Measurements from ENCODE around the gene CLCN6. TPM values are rescaled to one million over a fixed set of nuclear protein-coding genes. Genes with fewer than 3 reads are reported as not detected.

Gene CLCN6
- polyA plus RNA-seq, 1 donor (not counting 4 experiments of a cell fraction or from before 2014, with no cell fraction given), result 7.4 TPM

GRCh38 chr1:11826946-11827345 is 21.0 kb downstream of the CLCN6 start:
- dilution Hi-C loops (cut with MboI; ENCODE audit: extremely low pct_ligation_motif_present, low sequenced_read_pairs), result no loop called here
- H3K9me3 ChIP-seq (ENCODE audit: control insufficient read depth, low read depth, low read length), result no peaks in the 10 kb centered on the region
- H3K79me2 ChIP-seq (ENCODE audit: control insufficient read depth, insufficient read depth, low read length), result no peaks in the 10 kb centered on the region
- TF ChIP-seq CTCF (optimal IDR thresholded peaks at IDR 0.05 in 1 of 3, IDR thresholded peaks at IDR 0.05 in 1 of 3, conservative IDR thresholded peaks at IDR 0.05 in 1 of 3; ENCODE audit: extremely low read depth in 1 of 3, insufficient read depth in 2 of 3, low read length in 3 of 3) (no peak), EZH2 (IDR thresholded peaks at IDR 0.05; ENCODE audit: low read length) (no peak)
- H3K27me3 ChIP-seq (ENCODE audit: control insufficient read depth, extremely low read depth, insufficient read depth, low read length), result no peaks in the 10 kb centered on the region
- H4K20me1 ChIP-seq (ENCODE audit: control insufficient read depth, extremely low read depth, insufficient read depth, low read length), result no peaks in the 10 kb centered on the region
- no peak overlapping the region for H2AFZ ChIP-seq (ENCODE audit: control insufficient read depth, low read length)
- no peak for FAIRE-seq
- H3K4me1 ChIP-seq (ENCODE audit: control insufficient read depth, extremely low read depth, insufficient read depth, low read length), result no peaks in the 10 kb centered on the region
- no peak overlapping the region for H3K27ac ChIP-seq (ENCODE audit: control insufficient read depth, insufficient read depth, low read length)
- H3K4me2 ChIP-seq (ENCODE audit: control insufficient read depth, extremely low read depth, insufficient read depth, low read depth, low read length), result no peak overlapping the region
- H3K9ac ChIP-seq (ENCODE audit: control insufficient read depth, extremely low read depth, insufficient read depth, low read length), result no peak overlapping the region
- no peak overlapping the region for H3K4me3 ChIP-seq (ENCODE audit: control insufficient read depth in 2 of 3, extremely low read depth in 1 of 3, insufficient read depth in 2 of 3, low read depth in 1 of 3, low read length in 3 of 3)
- H3K9me1 ChIP-seq (ENCODE audit: control insufficient read depth, extremely low read depth, insufficient read depth, low read length), result no peaks in the 10 kb centered on the region
- no peak for DNase-seq (ENCODE audit: low read depth, low spot score)
- H3K36me3 ChIP-seq (ENCODE audit: control insufficient read depth in 2 of 2, extremely low read depth in 1 of 2, insufficient read depth in 2 of 2, low read length in 2 of 2), result peaks cover 47 to 57% of the 10 kb centered on the region in 2 experiments

GRCh38 chr1:11828511-11828910 is 22.5 kb downstream of the CLCN6 start:
- Histone ChIP-seq H3K27ac (ENCODE audit: control insufficient read depth, insufficient read depth, low read length) (no peak overlapping the region), H3K9ac (ENCODE audit: control insufficient read depth, extremely low read depth, insufficient read depth, low read length) (no peak overlapping the region), H3K36me3 (ENCODE audit: control insufficient read depth in 2 of 2, extremely low read depth in 1 of 2, insufficient read depth in 2 of 2, low read length in 2 of 2) (peaks cover 56 to 58% of the 10 kb centered on the region in 2 experiments), H3K27me3 (ENCODE audit: control insufficient read depth, extremely low read depth, insufficient read depth, low read length) (no peaks in the 10 kb centered on the region), H3K9me3 (ENCODE audit: control insufficient read depth, low read depth, low read length) (no peaks in the 10 kb centered on the region), H4K20me1 (ENCODE audit: control insufficient read depth, extremely low read depth, insufficient read depth, low read length) (no peaks in the 10 kb centered on the region), H3K9me1 (ENCODE audit: control insufficient read depth, extremely low read depth, insufficient read depth, low read length) (no peaks in the 10 kb centered on the region), H3K79me2 (ENCODE audit: control insufficient read depth, insufficient read depth, low read length) (no peaks in the 10 kb centered on the region), H3K4me1 (ENCODE audit: control insufficient read depth, extremely low read depth, insufficient read depth, low read length) (no peaks in the 10 kb centered on the region), H3K4me3 (ENCODE audit: control insufficient read depth in 2 of 3, extremely low read depth in 1 of 3, insufficient read depth in 2 of 3, low read depth in 1 of 3, low read length in 3 of 3) (no peak overlapping the region), H2AFZ (ENCODE audit: control insufficient read depth, low read length) (no peak overlapping the region), H3K4me2 (ENCODE audit: control insufficient read depth, extremely low read depth, insufficient read depth, low read depth, low read length) (no peak overlapping the region)
- TF ChIP-seq CTCF (optimal IDR thresholded peaks at IDR 0.05 in 1 of 3, IDR thresholded peaks at IDR 0.05 in 1 of 3, conservative IDR thresholded peaks at IDR 0.05 in 1 of 3; ENCODE audit: extremely low read depth in 1 of 3, insufficient read depth in 2 of 3, low read length in 3 of 3), result no peak
- TF ChIP-seq EZH2 (IDR thresholded peaks at IDR 0.05; ENCODE audit: low read length), result no peak
- DNase-seq (ENCODE audit: low read depth, low spot score) (no peak), FAIRE-seq (no peak)
- dilution Hi-C loops (cut with MboI; ENCODE audit: extremely low pct_ligation_motif_present, low sequenced_read_pairs), result no loop called here

Measured in keratinocyte (primary cell).